Panc1 (cell line): ENCODE results near the gene KCNMA1. TPM values are rescaled to one million over a fixed set of nuclear protein-coding genes. Genes with fewer than 3 reads are reported as not detected.

Source experiments
- ATAC-seq: fragments of 200-7000 bp; cut with Tn5 transposase; 2 replicates; pipeline ENCODE4 v1.9.1; 2020; ENCODE audit warnings: mild to moderate bottlenecking, moderate library complexity
- BruUV-seq: library from RNA; stranded (reverse); fragments of 400-500 nt; replicated peaks from 2 replicates; lab custom pipeline; 2021; lab: Mats Ljungman, UMichigan
- CTCF ChIA-PET: fragments of 300-600 bp; sonication (Branson Sonifier 250); formaldehyde crosslinking; loops from one replicate; lab custom pipeline; 2022; ENCODE audit warnings: antibody characterized with exemption; lab: Charles Lee
- POLR2A ChIA-PET: fragments of 300-600 bp; sonication (Branson Sonifier 250); formaldehyde crosslinking; loops from one replicate; lab custom pipeline; 2022; ENCODE audit warnings: antibody characterized with exemption; lab: Charles Lee
- DNase-seq: peaks from one replicate; pipeline ENCODE4 v3.0.0-alpha.2; 2010; ENCODE audit warnings: low read depth, low spot score
- H3K27ac ChIP-seq: 2 replicates; pipeline ENCODE4 v1.5.1; 2011; ENCODE audit warnings: mild to moderate bottlenecking, low read length, inconsistent platforms
- H3K27me3 ChIP-seq: fragments of 200-500 bp; sonication (Bioruptor generic); 2 replicates; pipeline ENCODE4 v1.6.0; 2014; ENCODE audit warnings: low read length, inconsistent platforms; ENCODE audit not compliant: control insufficient read depth, insufficient read depth
- H3K36me3 ChIP-seq: fragments of 200-500 bp; sonication (Bioruptor generic); 2 replicates; pipeline ENCODE4 v1.5.1; 2014; ENCODE audit warnings: inconsistent platforms, mild to moderate bottlenecking, low read length, moderate library complexity; ENCODE audit not compliant: control insufficient read depth, insufficient read depth
- H3K4me1 ChIP-seq: 2 replicates; pipeline ENCODE4 v1.5.1; 2011; ENCODE audit warnings: inconsistent platforms, mild to moderate bottlenecking, low read length, moderate library complexity; ENCODE audit not compliant: control insufficient read depth, insufficient read depth
- H3K4me3 ChIP-seq, 2 experiments: 2 replicates each; pipeline ENCODE4 v1.5.1; 2011 to 2012; ENCODE audit warnings: low read depth in 2 of 2, low read length in 2 of 2, mild to moderate bottlenecking in 2 of 2, inconsistent platforms in 1 of 2, moderate library complexity in 1 of 2
- H3K9me3 ChIP-seq: fragments of 200-500 bp; sonication (Bioruptor generic); 2 replicates; pipeline ENCODE4 v1.5.1; 2014; ENCODE audit warnings: low read depth, mild to moderate bottlenecking, inconsistent platforms, low read length, moderate library complexity; ENCODE audit not compliant: control insufficient read depth, insufficient read depth
- POLR2AphosphoS5 ChIP-seq: IDR thresholded peaks from 2 replicates; pipeline ENCODE4 v1.6.1; 2012; ENCODE audit warnings: mild to moderate bottlenecking, low read depth, low read length, moderate library complexity
- SIN3A ChIP-seq: IDR thresholded peaks from 2 replicates; pipeline ENCODE4 v1.6.1; 2012; ENCODE audit warnings: low read depth, mild to moderate bottlenecking, low read length, moderate library complexity, borderline replicate concordance; ENCODE audit not compliant: insufficient read depth
- TCF7L2 ChIP-seq: IDR thresholded peaks from 2 replicates; pipeline ENCODE4 v1.6.1; 2011; ENCODE audit warnings: mild to moderate bottlenecking, low read depth, low read length, inconsistent platforms
- in situ Hi-C: cut with HindIII; loops from 2 replicates; pipeline ENCODE4 v1.10.0; 2016; ENCODE audit warnings: low sequenced_read_pairs, low pct_unique_long_range_greater_than_20kb
- intact Hi-C: fragments of 100-400 bp; cut with micrococcal nuclease; formaldehyde crosslinking; loops from one replicate; pipeline ENCODE4 v1.10.0; 2022; ENCODE audit not compliant: unreplicated experiment
- total RNA-seq: library from RNA; stranded (reverse); gene quantifications from one replicate; pipeline ENCODE4 v1.2.1, GENCODE V29; 2021; ENCODE audit not compliant: unreplicated experiment
- TF ChIP-seq, protein P1 (sequence below), 2 experiments: IDR thresholded peaks; 2 replicates each; pipeline ENCODE4 v1.6.1; 2011 to 2012; ENCODE audit warnings: low read depth in 2 of 2, control low read depth in 1 of 2, low read length in 1 of 2, mild to moderate bottlenecking in 1 of 2, moderate library complexity in 1 of 2; ENCODE audit not compliant: insufficient read depth in 1 of 2
- TF ChIP-seq, protein P2 (sequence below): fragments of 450-650 bp; IDR thresholded peaks from 2 replicates; pipeline ENCODE4 v1.5.1; 2017; ENCODE audit warnings: mild to moderate bottlenecking

The KCNMA1 gene
- total RNA-seq, 1 experiment from 2014 or later, result 91.9 TPM

DNA sequence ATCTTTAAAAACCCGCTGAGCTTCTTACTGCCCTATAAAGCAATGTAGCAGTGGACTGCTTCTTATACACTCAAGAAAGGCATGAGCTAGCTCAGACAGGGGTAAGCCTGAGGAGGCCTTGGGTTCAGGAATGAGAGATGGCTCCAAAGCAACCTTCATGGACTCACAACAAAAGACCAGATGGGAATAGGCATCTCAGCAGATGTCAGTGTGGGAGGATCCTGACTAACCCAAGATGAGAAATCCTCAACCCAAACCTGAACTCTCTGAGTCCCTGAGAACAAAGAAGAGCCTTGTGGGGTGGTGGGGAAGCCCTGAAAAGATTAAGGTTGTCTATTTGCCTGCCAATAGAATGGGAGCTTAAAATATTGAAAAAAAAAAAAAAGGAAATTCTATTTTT lies 807.4 kb downstream of the KCNMA1 start:
- Histone ChIP-seq H3K36me3 (no peaks in the 10 kb centered on the region), H3K4me1 (no peaks in the 10 kb centered on the region), H3K9me3 (no peaks in the 10 kb centered on the region), H3K4me3 (no peak overlapping the region), H3K27me3 (peaks cover 42% of the 10 kb centered on the region), H3K27ac (no peak overlapping the region)
- no peak for TF ChIP-seq SIN3A
- TF ChIP-seq, protein P1, sequence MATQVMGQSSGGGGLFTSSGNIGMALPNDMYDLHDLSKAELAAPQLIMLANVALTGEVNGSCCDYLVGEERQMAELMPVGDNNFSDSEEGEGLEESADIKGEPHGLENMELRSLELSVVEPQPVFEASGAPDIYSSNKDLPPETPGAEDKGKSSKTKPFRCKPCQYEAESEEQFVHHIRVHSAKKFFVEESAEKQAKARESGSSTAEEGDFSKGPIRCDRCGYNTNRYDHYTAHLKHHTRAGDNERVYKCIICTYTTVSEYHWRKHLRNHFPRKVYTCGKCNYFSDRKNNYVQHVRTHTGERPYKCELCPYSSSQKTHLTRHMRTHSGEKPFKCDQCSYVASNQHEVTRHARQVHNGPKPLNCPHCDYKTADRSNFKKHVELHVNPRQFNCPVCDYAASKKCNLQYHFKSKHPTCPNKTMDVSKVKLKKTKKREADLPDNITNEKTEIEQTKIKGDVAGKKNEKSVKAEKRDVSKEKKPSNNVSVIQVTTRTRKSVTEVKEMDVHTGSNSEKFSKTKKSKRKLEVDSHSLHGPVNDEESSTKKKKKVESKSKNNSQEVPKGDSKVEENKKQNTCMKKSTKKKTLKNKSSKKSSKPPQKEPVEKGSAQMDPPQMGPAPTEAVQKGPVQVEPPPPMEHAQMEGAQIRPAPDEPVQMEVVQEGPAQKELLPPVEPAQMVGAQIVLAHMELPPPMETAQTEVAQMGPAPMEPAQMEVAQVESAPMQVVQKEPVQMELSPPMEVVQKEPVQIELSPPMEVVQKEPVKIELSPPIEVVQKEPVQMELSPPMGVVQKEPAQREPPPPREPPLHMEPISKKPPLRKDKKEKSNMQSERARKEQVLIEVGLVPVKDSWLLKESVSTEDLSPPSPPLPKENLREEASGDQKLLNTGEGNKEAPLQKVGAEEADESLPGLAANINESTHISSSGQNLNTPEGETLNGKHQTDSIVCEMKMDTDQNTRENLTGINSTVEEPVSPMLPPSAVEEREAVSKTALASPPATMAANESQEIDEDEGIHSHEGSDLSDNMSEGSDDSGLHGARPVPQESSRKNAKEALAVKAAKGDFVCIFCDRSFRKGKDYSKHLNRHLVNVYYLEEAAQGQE (IDR thresholded peaks at IDR 0.05; ENCODE audit: insufficient read depth in 1 of 2, low read depth in 2 of 2, low read length in 1 of 2), result no peak
- no peak for TF ChIP-seq POLR2AphosphoS5
- no peak for TF ChIP-seq TCF7L2
- TF ChIP-seq, protein P2, sequence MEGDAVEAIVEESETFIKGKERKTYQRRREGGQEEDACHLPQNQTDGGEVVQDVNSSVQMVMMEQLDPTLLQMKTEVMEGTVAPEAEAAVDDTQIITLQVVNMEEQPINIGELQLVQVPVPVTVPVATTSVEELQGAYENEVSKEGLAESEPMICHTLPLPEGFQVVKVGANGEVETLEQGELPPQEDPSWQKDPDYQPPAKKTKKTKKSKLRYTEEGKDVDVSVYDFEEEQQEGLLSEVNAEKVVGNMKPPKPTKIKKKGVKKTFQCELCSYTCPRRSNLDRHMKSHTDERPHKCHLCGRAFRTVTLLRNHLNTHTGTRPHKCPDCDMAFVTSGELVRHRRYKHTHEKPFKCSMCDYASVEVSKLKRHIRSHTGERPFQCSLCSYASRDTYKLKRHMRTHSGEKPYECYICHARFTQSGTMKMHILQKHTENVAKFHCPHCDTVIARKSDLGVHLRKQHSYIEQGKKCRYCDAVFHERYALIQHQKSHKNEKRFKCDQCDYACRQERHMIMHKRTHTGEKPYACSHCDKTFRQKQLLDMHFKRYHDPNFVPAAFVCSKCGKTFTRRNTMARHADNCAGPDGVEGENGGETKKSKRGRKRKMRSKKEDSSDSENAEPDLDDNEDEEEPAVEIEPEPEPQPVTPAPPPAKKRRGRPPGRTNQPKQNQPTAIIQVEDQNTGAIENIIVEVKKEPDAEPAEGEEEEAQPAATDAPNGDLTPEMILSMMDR, result no peak
- in situ Hi-C loops (no loop called here), intact Hi-C loops (no loop called here)
- ChIA-PET CTCF (no interaction called here), POLR2A (no interaction called here)
- no peak for DNase-seq
- no peak for ATAC-seq
- no TSS peak for BruUV-seq

DNA sequence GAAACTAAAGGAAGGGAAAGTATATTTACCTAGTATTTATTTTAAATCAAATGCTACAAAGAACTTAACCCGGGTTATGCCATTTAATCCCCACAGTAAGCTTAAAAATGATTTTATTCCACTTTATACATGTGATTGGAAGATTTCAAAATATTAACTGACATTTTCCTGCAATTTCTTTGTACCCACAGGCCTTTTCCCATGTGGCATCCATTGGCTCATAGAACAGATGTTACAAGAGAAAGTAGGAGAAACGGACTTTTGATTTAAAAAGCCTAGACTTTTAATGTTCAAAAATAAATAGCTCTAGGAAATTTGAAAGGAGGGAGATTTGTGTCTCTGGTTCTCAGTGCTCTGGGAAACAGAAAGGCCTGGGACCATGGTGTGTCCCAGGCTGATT lies 807.9 kb downstream of the KCNMA1 start:
- no peaks in the 10 kb centered on the region for H3K36me3 ChIP-seq
- ATAC-seq (no peak), DNase-seq (no peak)
- H3K27me3 ChIP-seq, result peaks cover 37% of the 10 kb centered on the region
- in situ Hi-C loops (no loop called here), intact Hi-C loops (no loop called here)
- POLR2A ChIA-PET, result no interaction called here
- CTCF ChIA-PET, result no interaction called here
- no peaks in the 10 kb centered on the region for H3K4me1 ChIP-seq
- no peak for TF ChIP-seq POLR2AphosphoS5
- no peak for TF ChIP-seq SIN3A
- TF ChIP-seq, protein P1 (IDR thresholded peaks at IDR 0.05; ENCODE audit: insufficient read depth in 1 of 2, low read depth in 2 of 2, low read length in 1 of 2), result no peak
- TF ChIP-seq, protein P2, result no peak
- no peak for TF ChIP-seq TCF7L2
- H3K4me3 ChIP-seq, result no peak overlapping the region
- BruUV-seq, result no TSS peak
- H3K9me3 ChIP-seq, result no peaks in the 10 kb centered on the region
- no peak overlapping the region for H3K27ac ChIP-seq
